ENCODE measurements around the gene UTS2R.

DNA sequence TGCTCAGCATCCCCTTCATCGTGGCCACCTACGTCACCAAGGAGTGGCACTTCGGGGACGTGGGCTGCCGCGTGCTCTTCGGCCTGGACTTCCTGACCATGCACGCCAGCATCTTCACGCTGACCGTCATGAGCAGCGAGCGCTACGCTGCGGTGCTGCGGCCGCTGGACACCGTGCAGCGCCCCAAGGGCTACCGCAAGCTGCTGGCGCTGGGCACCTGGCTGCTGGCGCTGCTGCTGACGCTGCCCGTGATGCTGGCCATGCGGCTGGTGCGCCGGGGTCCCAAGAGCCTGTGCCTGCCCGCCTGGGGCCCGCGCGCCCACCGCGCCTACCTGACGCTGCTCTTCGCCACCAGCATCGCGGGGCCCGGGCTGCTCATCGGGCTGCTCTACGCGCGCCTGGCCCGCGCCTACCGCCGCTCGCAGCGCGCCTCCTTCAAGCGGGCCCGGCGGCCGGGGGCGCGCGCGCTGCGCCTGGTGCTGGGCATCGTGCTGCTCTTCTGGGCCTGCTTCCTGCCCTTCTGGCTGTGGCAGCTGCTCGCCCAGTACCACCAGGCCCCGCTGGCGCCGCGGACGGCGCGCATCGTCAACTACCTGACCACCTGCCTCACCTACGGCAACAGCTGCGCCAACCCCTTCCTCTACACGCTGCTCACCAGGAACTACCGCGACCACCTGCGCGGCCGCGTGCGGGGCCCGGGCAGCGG is 3.2 kb downstream of the UTS2R start:
- TF ChIP-seq, protein P1, sequence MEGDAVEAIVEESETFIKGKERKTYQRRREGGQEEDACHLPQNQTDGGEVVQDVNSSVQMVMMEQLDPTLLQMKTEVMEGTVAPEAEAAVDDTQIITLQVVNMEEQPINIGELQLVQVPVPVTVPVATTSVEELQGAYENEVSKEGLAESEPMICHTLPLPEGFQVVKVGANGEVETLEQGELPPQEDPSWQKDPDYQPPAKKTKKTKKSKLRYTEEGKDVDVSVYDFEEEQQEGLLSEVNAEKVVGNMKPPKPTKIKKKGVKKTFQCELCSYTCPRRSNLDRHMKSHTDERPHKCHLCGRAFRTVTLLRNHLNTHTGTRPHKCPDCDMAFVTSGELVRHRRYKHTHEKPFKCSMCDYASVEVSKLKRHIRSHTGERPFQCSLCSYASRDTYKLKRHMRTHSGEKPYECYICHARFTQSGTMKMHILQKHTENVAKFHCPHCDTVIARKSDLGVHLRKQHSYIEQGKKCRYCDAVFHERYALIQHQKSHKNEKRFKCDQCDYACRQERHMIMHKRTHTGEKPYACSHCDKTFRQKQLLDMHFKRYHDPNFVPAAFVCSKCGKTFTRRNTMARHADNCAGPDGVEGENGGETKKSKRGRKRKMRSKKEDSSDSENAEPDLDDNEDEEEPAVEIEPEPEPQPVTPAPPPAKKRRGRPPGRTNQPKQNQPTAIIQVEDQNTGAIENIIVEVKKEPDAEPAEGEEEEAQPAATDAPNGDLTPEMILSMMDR (IDR thresholded peaks at IDR 0.05): no peak
- TF ChIP-seq EP300 (IDR thresholded peaks at IDR 0.05): no peak
